Esophagus (tissue), 2 donors: ENCODE measurements around the gene ATXN7L1. TPM values are rescaled to one million over a fixed set of nuclear protein-coding genes. Genes with fewer than 3 reads are reported as not detected.

Experiments
- H3K27ac ChIP-seq, 2 donors: one replicate each; pipeline ENCODE4 v1.5.1; 2013; ENCODE audit warnings: low read depth in 2 of 2, mild to moderate bottlenecking in 2 of 2, inconsistent platforms in 1 of 2, low read length in 1 of 2, moderate library complexity in 1 of 2
- H3K27me3 ChIP-seq, 2 donors: one replicate each; pipeline ENCODE4 v1.6.1; 2013; ENCODE audit warnings: low read length in 2 of 2, control low read depth in 1 of 2, mild to moderate bottlenecking in 1 of 2; ENCODE audit not compliant: insufficient read depth in 2 of 2, control insufficient read depth in 1 of 2
- H3K36me3 ChIP-seq, 2 donors: one replicate each; pipeline ENCODE4 v1.6.1; 2013; ENCODE audit warnings: low read length in 1 of 2; ENCODE audit not compliant: control insufficient read depth in 2 of 2, insufficient read depth in 2 of 2
- H3K4me1 ChIP-seq, 2 donors: one replicate each; pipeline ENCODE4 v1.6.1; 2013; ENCODE audit warnings: low read length in 1 of 2; ENCODE audit not compliant: control insufficient read depth in 2 of 2, insufficient read depth in 2 of 2
- H3K4me3 ChIP-seq, 2 donors: one replicate each; pipeline ENCODE4 v1.5.1; 2013; ENCODE audit warnings: low read length in 2 of 2, mild to moderate bottlenecking in 2 of 2, low read depth in 1 of 2, moderate library complexity in 1 of 2
- H3K9me3 ChIP-seq, 2 donors: one replicate each; pipeline ENCODE4 v1.6.1; 2013; ENCODE audit warnings: mild to moderate bottlenecking in 2 of 2, low read depth in 1 of 2, low read length in 1 of 2, moderate library complexity in 1 of 2; ENCODE audit not compliant: control insufficient read depth in 2 of 2, insufficient read depth in 1 of 2
- WGBS, 2 donors: extraction: QIAGEN DNeasy Blood & Tissue Kit; methylation state at CpG; one replicate each; pipeline ENCODE4 v1.1.7; 2013; 5-methylcytosine and 5-hydroxymethylcytosine counted together
- polyA plus RNA-seq, 2 donors: library from polyadenylated mRNA; stranded (reverse); fragments of 200-250 nt; gene quantifications; one replicate each; pipeline ENCODE4 v1.2.3, GENCODE V29; 2013
- donor health status: healthy with polysubstance abuse.
- donor health status: Bipolar disorder and iron deficiency.

The ATXN7L1 gene
- polyA plus RNA-seq, 2 donors: 4.0 to 4.8 TPM

- no peak overlapping the region for H3K4me3 ChIP-seq
- no peaks in the 10 kb centered on the region for H3K9me3 ChIP-seq
- H3K4me1 ChIP-seq: peaks cover 4 to 8% of the 10 kb centered on the region in 2 donors
- no peaks in the 10 kb centered on the region for H3K27me3 ChIP-seq
- no peak overlapping the region for H3K27ac ChIP-seq
- WGBS, 2 donors: 69 to 85% methylated on average over 6 of the region's 6 CpGs
- peaks cover 0 to 6% of the 10 kb centered on the region in 2 donors for H3K36me3 ChIP-seq
Observed at GRCh38 chr7:105653441-105654005, 222.9 kb downstream of the ATXN7L1 start.

GRCh38 chr7:105652359-105652993 lies 223.9 kb downstream of the ATXN7L1 start:
- Histone ChIP-seq H3K36me3 (peaks cover 0 to 6% of the 10 kb centered on the region in 2 donors), H3K4me1 (peaks cover 4 to 9% of the 10 kb centered on the region in 2 donors), H3K9me3 (no peaks in the 10 kb centered on the region), H3K27ac (no peak overlapping the region), H3K27me3 (no peaks in the 10 kb centered on the region), H3K4me3 (no peak overlapping the region)
- WGBS, 2 donors: 33 to 35% methylated on average over 8 of the region's 8 CpGs

- H3K36me3 ChIP-seq: peaks cover 0 to 6% of the 10 kb centered on the region in 2 donors
- no peak overlapping the region for H3K27ac ChIP-seq
- peaks cover 4 to 9% of the 10 kb centered on the region in 2 donors for H3K4me1 ChIP-seq
- 94 to 97% methylated on average over 2 of the region's 2 CpGs for WGBS, 2 donors
- H3K4me3 ChIP-seq: no peak overlapping the region
- H3K9me3 ChIP-seq: no peaks in the 10 kb centered on the region
- no peaks in the 10 kb centered on the region for H3K27me3 ChIP-seq
Observed at GRCh38 chr7:105651798-105652197, 224.6 kb downstream of the ATXN7L1 start.

GRCh38 chr7:105650382-105650970 lies 225.9 kb downstream of the ATXN7L1 start:
- Histone ChIP-seq H3K4me1 (peaks cover 4 to 9% of the 10 kb centered on the region in 2 donors), H3K36me3 (peaks cover 0 to 3% of the 10 kb centered on the region in 2 donors), H3K27me3 (no peaks in the 10 kb centered on the region), H3K4me3 (no peak overlapping the region), H3K27ac (no peak overlapping the region), H3K9me3 (no peaks in the 10 kb centered on the region)
- 72 to 81% methylated on average over 2 of the region's 2 CpGs for WGBS, 2 donors

- no peaks in the 10 kb centered on the region for H3K27me3 ChIP-seq
- no peaks in the 10 kb centered on the region for H3K9me3 ChIP-seq
- H3K27ac ChIP-seq: no peak overlapping the region
- H3K4me3 ChIP-seq: no peak overlapping the region
- peaks cover 0 to 3% of the 10 kb centered on the region in 2 donors for H3K36me3 ChIP-seq
- H3K4me1 ChIP-seq: peaks cover 4 to 9% of the 10 kb centered on the region in 2 donors
- 47 to 54% methylated on average over 4 of the region's 4 CpGs for WGBS, 2 donors
Observed at GRCh38 chr7:105649727-105650381, 226.5 kb downstream of the ATXN7L1 start.

GRCh38 chr7:105648561-105649401 lies 227.6 kb downstream of the ATXN7L1 start:
- WGBS, 2 donors: 55 to 67% methylated on average over 13 of the region's 13 CpGs
- no peak overlapping the region for H3K27ac ChIP-seq
- H3K9me3 ChIP-seq: no peaks in the 10 kb centered on the region
- peaks cover 0 to 3% of the 10 kb centered on the region in 2 donors for H3K36me3 ChIP-seq
- peaks cover 4 to 9% of the 10 kb centered on the region in 2 donors for H3K4me1 ChIP-seq
- H3K4me3 ChIP-seq: no peak overlapping the region
- H3K27me3 ChIP-seq: no peaks in the 10 kb centered on the region

GRCh38 chr7:105647591-105647990 lies 228.8 kb downstream of the ATXN7L1 start:
- peaks cover 0 to 6% of the 10 kb centered on the region in 2 donors for H3K36me3 ChIP-seq
- 87 to 92% methylated on average over 7 of the region's 7 CpGs for WGBS, 2 donors
- peaks cover 4 to 9% of the 10 kb centered on the region in 2 donors for H3K4me1 ChIP-seq
- H3K4me3 ChIP-seq: no peak overlapping the region
- H3K9me3 ChIP-seq: no peaks in the 10 kb centered on the region
- H3K27ac ChIP-seq: no peak overlapping the region
- no peaks in the 10 kb centered on the region for H3K27me3 ChIP-seq

- WGBS, 2 donors: 86 to 90% methylated on average over 3 of the region's 3 CpGs
- H3K9me3 ChIP-seq: no peaks in the 10 kb centered on the region
- no peak overlapping the region for H3K4me3 ChIP-seq
- no peak overlapping the region for H3K27ac ChIP-seq
- H3K27me3 ChIP-seq: no peaks in the 10 kb centered on the region
- H3K36me3 ChIP-seq: peaks cover 0 to 12% of the 10 kb centered on the region in 2 donors
- peaks cover 4 to 9% of the 10 kb centered on the region in 2 donors for H3K4me1 ChIP-seq
Observed at GRCh38 chr7:105644937-105645336, 231.5 kb downstream of the ATXN7L1 start.

- H3K9me3 ChIP-seq: no peaks in the 10 kb centered on the region
- no peak overlapping the region for H3K27ac ChIP-seq
- no peaks in the 10 kb centered on the region for H3K27me3 ChIP-seq
- H3K36me3 ChIP-seq: peaks cover 0 to 14% of the 10 kb centered on the region in 2 donors
- WGBS, 2 donors: 84 to 90% methylated on average over 1 of the region's 1 CpG
- H3K4me3 ChIP-seq: no peak overlapping the region
- peaks cover 0 to 2% of the 10 kb centered on the region in 2 donors for H3K4me1 ChIP-seq
Observed at GRCh38 chr7:105643851-105644250, 232.5 kb downstream of the ATXN7L1 start.
